ENCODE results near the gene RBX1.

RBX1 gene

DNA sequence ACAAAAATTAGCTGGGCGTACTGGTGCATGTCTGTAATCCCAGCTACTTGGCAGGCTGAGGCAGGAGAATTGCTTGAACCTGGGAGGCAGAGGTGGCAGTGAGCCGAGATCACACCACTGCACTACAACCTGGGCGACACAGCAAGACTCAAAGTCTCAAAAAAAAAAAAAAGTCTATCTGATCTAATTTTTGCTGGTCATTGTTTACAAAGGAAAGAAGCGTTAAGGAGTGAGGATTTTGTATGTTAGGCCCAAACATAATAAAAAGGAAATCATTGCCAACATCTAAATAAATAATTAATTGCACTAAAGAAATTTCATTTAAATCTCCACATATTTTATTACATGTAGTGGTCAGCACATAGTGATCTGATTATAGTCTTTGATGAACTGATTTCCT, 2.9 kb downstream of the RBX1 start:
- TF ChIP-seq CTCF (IDR thresholded peaks at IDR 0.05; ENCODE audit: low read depth, low read length, missing control alignments), result no peak

GRCh38 chr22:40955571-40955970, 4.4 kb downstream of the RBX1 start:
- TF ChIP-seq CTCF (IDR thresholded peaks at IDR 0.05; ENCODE audit: low read depth, low read length, missing control alignments), result no peak
- DNase-seq (ENCODE audit: low read depth), result no peak
- H3K4me3 ChIP-seq (ENCODE audit: low read depth, low read length), result no peak overlapping the region

More for the DNA sequence above, 2.9 kb downstream of the RBX1 start:
- DNase-seq (ENCODE audit: low read depth), result no peak
- H3K4me3 ChIP-seq (ENCODE audit: low read depth, low read length), result no peak overlapping the region

GRCh38 chr22:40957601-40958000, 6.4 kb downstream of the RBX1 start:
- TF ChIP-seq CTCF (IDR thresholded peaks at IDR 0.05; ENCODE audit: low read depth, low read length, missing control alignments), result no peak
- H3K4me3 ChIP-seq (ENCODE audit: low read depth, low read length), result no peak overlapping the region
- DNase-seq (ENCODE audit: low read depth), result no peak

DNA sequence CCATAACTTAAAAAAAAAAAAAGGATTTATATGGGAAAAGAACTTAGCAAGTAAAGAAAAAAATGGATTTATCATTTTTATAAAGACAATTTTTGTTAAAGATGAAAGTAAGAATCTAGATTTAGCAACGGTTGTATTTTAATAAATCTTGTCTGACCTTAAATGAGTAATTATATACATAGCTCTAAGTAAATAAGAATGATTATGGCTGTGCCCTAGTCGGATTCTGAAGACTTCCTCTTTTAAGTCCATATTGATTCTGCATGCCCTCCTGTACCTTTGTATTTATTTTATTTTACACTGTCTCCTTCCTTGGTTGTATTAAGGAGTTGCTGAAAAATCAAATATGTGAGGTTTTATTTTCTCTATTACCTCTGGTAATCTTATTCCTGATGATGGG, 7.1 kb downstream of the RBX1 start:
- no peak for DNase-seq (ENCODE audit: low read depth)
- no peak overlapping the region for H3K4me3 ChIP-seq (ENCODE audit: low read depth, low read length)
- TF ChIP-seq CTCF (IDR thresholded peaks at IDR 0.05; ENCODE audit: low read depth, low read length, missing control alignments), result no peak

- no peak for DNase-seq (ENCODE audit: low read depth)
- H3K4me3 ChIP-seq (ENCODE audit: low read depth, low read length), result no peak overlapping the region
- no peak for TF ChIP-seq CTCF (IDR thresholded peaks at IDR 0.05; ENCODE audit: low read depth, low read length, missing control alignments)
Measured at GRCh38 chr22:40960145-40960544, 9.0 kb downstream of the RBX1 start.

DNA sequence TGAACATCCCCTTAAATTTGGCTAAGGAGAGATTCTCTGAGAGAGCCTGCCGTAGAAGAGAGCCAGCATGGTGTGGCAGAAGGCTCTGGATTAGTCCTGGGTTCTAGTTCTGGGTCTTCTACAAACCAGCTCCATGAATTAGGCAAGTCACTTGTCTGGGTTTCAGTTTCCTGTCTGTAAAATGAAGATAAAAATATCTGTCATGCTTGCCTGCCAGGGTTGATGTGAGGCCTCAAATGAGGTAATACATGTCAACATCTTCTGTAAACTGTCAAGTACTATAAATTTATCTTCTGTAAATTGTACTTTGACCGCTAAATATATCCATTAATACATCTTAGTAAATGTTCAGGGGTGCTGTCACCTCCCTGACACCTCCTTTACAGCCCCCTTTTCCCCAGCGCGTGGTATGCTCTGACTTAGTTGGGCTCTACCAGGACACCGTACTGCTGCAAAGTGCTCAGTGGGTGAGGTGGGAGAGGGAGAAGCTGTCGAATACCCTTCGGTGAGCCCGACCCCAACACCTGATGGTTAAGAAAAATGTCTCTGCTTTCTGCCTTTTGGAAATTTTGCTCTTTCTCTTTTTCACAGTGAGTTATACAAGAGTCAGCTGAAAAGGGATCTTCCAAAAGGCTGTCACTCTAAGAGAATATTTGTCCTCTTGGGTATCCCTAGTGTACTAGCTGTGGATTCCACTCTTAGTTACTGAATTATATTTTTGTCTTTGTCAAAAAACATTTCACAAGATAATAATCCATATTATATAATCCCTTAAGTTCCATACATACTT, 15.0 kb downstream of the RBX1 start:
- DNase-seq (ENCODE audit: low read depth), result no peak
- no peak for TF ChIP-seq CTCF (IDR thresholded peaks at IDR 0.05; ENCODE audit: low read depth, low read length, missing control alignments)
- H3K4me3 ChIP-seq (ENCODE audit: low read depth, low read length), result no peak overlapping the region

- no peak for TF ChIP-seq CTCF (IDR thresholded peaks at IDR 0.05; ENCODE audit: low read depth, low read length, missing control alignments)
- no peak overlapping the region for H3K4me3 ChIP-seq (ENCODE audit: low read depth, low read length)
- no peak for DNase-seq (ENCODE audit: low read depth)
Measured at GRCh38 chr22:40966726-40967085, 15.5 kb downstream of the RBX1 start.
